Upper lobe of left lung (tissue), 6 donors: Measurements from ENCODE around the gene NAP1L4. TPM values are rescaled to one million over a fixed set of nuclear protein-coding genes. Genes with fewer than 3 reads are reported as not detected.

Source experiments
- ATAC-seq, 2 donors: fragments of 200-7000 bp; cut with Tn5 transposase; one replicate each; pipeline ENCODE4 v1.9.1; 2022; ENCODE audit warnings: mild to moderate bottlenecking in 2 of 2, moderate library complexity in 2 of 2; ENCODE audit not compliant: low FRiP score in 2 of 2
- DNase-seq, 2 donors: peaks; one replicate each; pipeline ENCODE4 v3.0.0-alpha.2; 2019 to 2020
- H3K27ac ChIP-seq, 4 donors: fragments of 200-600 bp; sonication (generic); one replicate each; pipeline ENCODE4 v1.5.1; 2016 to 2019
- H3K27me3 ChIP-seq, 4 donors: fragments of 200-600 bp; sonication (generic); one replicate each; pipeline ENCODE4 v1.5.1; 2017 to 2019
- H3K36me3 ChIP-seq, 4 donors: fragments of 200-600 bp; sonication (generic); one replicate each; pipeline ENCODE4 v1.5.1; 2016 to 2019
- H3K4me1 ChIP-seq, 4 donors: fragments of 200-600 bp; sonication (generic); one replicate each; pipeline ENCODE4 v1.5.1; 2018 to 2019
- H3K4me3 ChIP-seq, 4 donors: fragments of 200-600 bp; sonication (generic); one replicate each; pipeline ENCODE4 v1.5.1; 2017 to 2019; ENCODE audit warnings: mild to moderate bottlenecking in 2 of 4, moderate library complexity in 1 of 4
- H3K9me3 ChIP-seq, 4 donors: fragments of 200-600 bp; sonication (generic); one replicate each; pipeline ENCODE4 v1.5.1; 2018 to 2019
- EP300 ChIP-seq, 4 donors: sonication (generic); formaldehyde crosslinking; IDR thresholded peaks; one replicate each; pipeline ENCODE4 v1.5.1; 2017; ENCODE audit warnings: antibody characterized with exemption in 4 of 4, control low read depth in 2 of 4
- POLR2A ChIP-seq, 4 donors: fragments of 450-650 bp; IDR thresholded peaks; one replicate each; pipeline ENCODE4 v1.5.1; 2016 to 2017; ENCODE audit warnings: antibody characterized with exemption in 4 of 4, mild to moderate bottlenecking in 2 of 4
- POLR2AphosphoS5 ChIP-seq, 2 donors: sonication (generic); formaldehyde crosslinking; IDR thresholded peaks; one replicate each; pipeline ENCODE4 v1.5.1; 2017; ENCODE audit warnings: antibody characterized with exemption in 2 of 2
- WGBS, 2 donors: methylation state at CpG; one replicate each; pipeline ENCODE4 v1.1.5; 2017 to 2018; 5-methylcytosine and 5-hydroxymethylcytosine counted together
- total RNA-seq, 6 donors: library from RNA; depleted of rRNA in 4 of 6; stranded (reverse); fragments of >200 nt in 4 of 6; gene quantifications; one replicate each; pipeline versions ENCODE4 v1.1.0 to v1.2.1, GENCODE V29; 2016 to 2021
- TF ChIP-seq, protein P1 (sequence below), 6 experiments: fragments of 450-650 bp in 4 of 6; fragments of 200-600 bp in 2 of 6; sonication (generic) in 2 of 6; IDR thresholded peaks; one replicate each; pipeline ENCODE4 v1.5.1; 2016 to 2019; ENCODE audit warnings: antibody characterized with exemption in 6 of 6
- donor health status: DM: no; HTN: no; CAD: no; lungs with moderate emphysema.
- donor health status: DM: no; HTN: yes; CAD: no; lungs with severe emphysema.

NAP1L4 gene
- total RNA-seq, 6 donors from 2014 or later = 81.1 to 194 (median 103) TPM

DNA sequence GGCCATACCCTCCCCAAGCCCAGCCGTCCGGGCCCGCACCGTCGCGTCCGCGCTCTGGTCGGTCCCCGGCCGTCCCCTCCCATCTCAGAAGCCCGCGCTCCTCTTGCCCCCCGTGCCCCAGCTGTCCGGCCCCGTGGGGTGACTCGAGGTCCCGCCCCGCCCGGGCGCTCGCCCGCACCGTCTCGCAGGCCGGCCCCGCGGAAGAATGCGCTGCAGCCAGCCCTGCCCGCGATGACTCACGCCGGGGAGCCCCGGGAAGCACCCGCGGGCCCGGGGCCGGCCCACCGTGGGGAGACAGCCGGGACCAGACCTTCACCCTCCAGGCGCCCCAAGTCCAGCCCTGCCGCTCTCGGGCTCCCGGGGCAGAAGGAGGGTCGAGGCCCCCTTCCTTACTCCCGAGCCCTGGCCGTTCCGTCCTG is 62.6 kb downstream of the NAP1L4 start:
- H3K27ac ChIP-seq = peak overlapping the region; percentile 54 to 85 (median 75)
- WGBS, 2 donors = 7% methylated on average over 2 of the region's 48 CpGs; no CpG with 5 or more reads in 1 of the 2 donors
- peak overlapping the region; percentile 4 to 65 (median 62) for H3K4me3 ChIP-seq
- peaks cover 29 to 52% (median 35%) of the 10 kb centered on the region in 4 donors for H3K4me1 ChIP-seq
- ATAC-seq (peak; percentile 40 to 78), DNase-seq (peak; percentile 84 to 93)
- peaks cover 0 to 13% (median 0%) of the 10 kb centered on the region in 4 donors for H3K27me3 ChIP-seq
- TF ChIP-seq, protein P1, sequence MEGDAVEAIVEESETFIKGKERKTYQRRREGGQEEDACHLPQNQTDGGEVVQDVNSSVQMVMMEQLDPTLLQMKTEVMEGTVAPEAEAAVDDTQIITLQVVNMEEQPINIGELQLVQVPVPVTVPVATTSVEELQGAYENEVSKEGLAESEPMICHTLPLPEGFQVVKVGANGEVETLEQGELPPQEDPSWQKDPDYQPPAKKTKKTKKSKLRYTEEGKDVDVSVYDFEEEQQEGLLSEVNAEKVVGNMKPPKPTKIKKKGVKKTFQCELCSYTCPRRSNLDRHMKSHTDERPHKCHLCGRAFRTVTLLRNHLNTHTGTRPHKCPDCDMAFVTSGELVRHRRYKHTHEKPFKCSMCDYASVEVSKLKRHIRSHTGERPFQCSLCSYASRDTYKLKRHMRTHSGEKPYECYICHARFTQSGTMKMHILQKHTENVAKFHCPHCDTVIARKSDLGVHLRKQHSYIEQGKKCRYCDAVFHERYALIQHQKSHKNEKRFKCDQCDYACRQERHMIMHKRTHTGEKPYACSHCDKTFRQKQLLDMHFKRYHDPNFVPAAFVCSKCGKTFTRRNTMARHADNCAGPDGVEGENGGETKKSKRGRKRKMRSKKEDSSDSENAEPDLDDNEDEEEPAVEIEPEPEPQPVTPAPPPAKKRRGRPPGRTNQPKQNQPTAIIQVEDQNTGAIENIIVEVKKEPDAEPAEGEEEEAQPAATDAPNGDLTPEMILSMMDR (IDR thresholded peaks at IDR 0.05) = no peak
- TF ChIP-seq POLR2A (IDR thresholded peaks at IDR 0.05) (peak in 1 of 4 donors; percentile 28), POLR2AphosphoS5 (IDR thresholded peaks at IDR 0.05) (no peak), EP300 (IDR thresholded peaks at IDR 0.05) (no peak)
- H3K9me3 ChIP-seq = no peaks in the 10 kb centered on the region
- no peaks in the 10 kb centered on the region for H3K36me3 ChIP-seq

DNA sequence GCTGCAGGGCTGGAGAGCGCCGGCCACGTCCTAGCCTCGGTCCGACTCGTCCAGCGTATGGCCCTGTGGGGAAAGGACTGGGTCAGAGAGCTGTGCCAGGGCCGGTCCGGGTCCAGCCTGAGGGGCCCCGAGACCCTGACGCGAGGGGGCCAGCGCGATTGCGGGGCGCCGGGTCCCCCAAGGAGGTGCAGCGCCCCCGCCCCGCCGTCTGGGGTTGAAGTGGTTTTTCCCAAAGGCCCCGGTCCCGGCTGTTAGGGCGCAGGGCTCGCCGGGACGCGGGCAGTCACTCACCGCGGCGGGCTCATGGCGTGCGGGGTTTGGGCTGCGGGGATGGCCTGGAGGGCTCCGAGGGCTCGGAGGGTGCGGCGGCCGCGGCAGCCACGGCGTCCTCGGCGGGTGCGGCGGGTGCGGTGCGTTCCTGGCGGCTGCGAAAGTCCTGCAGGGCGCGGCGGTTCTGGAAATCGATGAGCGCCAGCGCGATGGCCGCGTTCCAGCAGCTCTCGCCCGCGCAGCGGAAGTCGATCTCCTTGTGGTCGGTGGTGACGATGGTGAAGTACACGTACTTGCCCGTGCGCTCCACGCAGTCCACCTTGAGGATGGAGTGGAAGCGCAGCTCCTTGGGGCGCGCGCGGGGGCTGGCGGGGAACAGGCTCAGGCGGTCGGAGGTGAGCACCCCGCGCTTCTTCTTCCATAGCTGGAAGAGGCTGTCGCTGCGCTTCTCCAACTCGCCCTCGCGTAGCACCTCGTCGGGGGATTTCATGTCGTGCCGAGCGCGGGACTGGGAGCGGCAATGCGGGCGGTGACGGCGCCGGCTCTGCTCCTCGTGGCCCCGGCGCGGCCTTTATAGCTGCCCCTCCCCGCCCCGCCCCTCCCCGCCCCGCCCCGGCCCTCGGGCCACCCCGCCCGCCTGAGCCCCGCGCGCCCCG is 63.3 kb downstream of the NAP1L4 start, which contains the start of gene PHLDA2:
Gene PHLDA2, minus strand, starts transcription at position 816 of the 926 bp plus-strand sequence. Its CDS starts 56 bp downstream, at position 760.
- ATAC-seq = peak in 1 of 2 donors; percentile 50
- H3K27me3 ChIP-seq = peaks cover 0 to 13% (median 0%) of the 10 kb centered on the region in 4 donors

GRCh38 chr11:2927851-2928604 is 64.1 kb downstream of the NAP1L4 start:
- TF ChIP-seq EP300 (IDR thresholded peaks at IDR 0.05) = no peak
- no peak for TF ChIP-seq POLR2A (IDR thresholded peaks at IDR 0.05)
- no peak for TF ChIP-seq POLR2AphosphoS5 (IDR thresholded peaks at IDR 0.05)
- TF ChIP-seq, protein P1 (IDR thresholded peaks at IDR 0.05) = no peak
- ATAC-seq = no peak
- Histone ChIP-seq H3K9me3 (no peaks in the 10 kb centered on the region), H3K4me1 (peaks cover 24 to 45% (median 30%) of the 10 kb centered on the region in 4 donors), H3K27me3 (peaks cover 0 to 13% (median 0%) of the 10 kb centered on the region in 4 donors), H3K4me3 (peak overlapping the region in 3 of 4 donors; percentile 62 to 65 (median 63)), H3K27ac (peak overlapping the region in 2 of 4 donors; percentile 61 to 85), H3K36me3 (no peaks in the 10 kb centered on the region)
- 26 to 32% methylated on average over 15 to 25 of the region's 25 CpGs for WGBS, 2 donors
- peak in 1 of 2 donors; percentile 80 for DNase-seq

More for the DNA sequence above, 63.3 kb downstream of the NAP1L4 start, which contains the start of gene PHLDA2:
- Histone ChIP-seq H3K9me3 (no peaks in the 10 kb centered on the region), H3K4me3 (peak within 1 kb of the TSS; percentile 55 to 65 (median 62)), H3K36me3 (no peaks in the 10 kb centered on the region), H3K4me1 (peaks cover 29 to 52% (median 35%) of the 10 kb centered on the region in 4 donors), H3K27ac (peak within 1 kb of the TSS; percentile 61 to 85 (median 75))
- DNase-seq = peak; percentile 63 to 93
- WGBS, 2 donors = 2% methylated on average over 38 to 43 of the region's 113 CpGs
- TF ChIP-seq, protein P1 (IDR thresholded peaks at IDR 0.05) = peak in 4 of 6 experiments; percentile 16 to 59 (median 43)
- no peak for TF ChIP-seq EP300 (IDR thresholded peaks at IDR 0.05)
- peak; percentile 44 to 78 for TF ChIP-seq POLR2AphosphoS5 (IDR thresholded peaks at IDR 0.05)
- peak in 3 of 4 donors; percentile 55 to 83 (median 67) for TF ChIP-seq POLR2A (IDR thresholded peaks at IDR 0.05)

- TF ChIP-seq EP300 (IDR thresholded peaks at IDR 0.05) (no peak), POLR2A (IDR thresholded peaks at IDR 0.05) (no peak), POLR2AphosphoS5 (IDR thresholded peaks at IDR 0.05) (no peak)
- Histone ChIP-seq H3K36me3 (no peaks in the 10 kb centered on the region), H3K9me3 (no peaks in the 10 kb centered on the region), H3K4me1 (peaks cover 22 to 37% (median 26%) of the 10 kb centered on the region in 4 donors), H3K4me3 (peak overlapping the region in 1 of 4 donors; percentile 63), H3K27ac (no peak overlapping the region), H3K27me3 (peaks cover 0 to 13% (median 0%) of the 10 kb centered on the region in 4 donors)
- WGBS, 2 donors = 89 to 95% methylated on average over 11 to 12 of the region's 12 CpGs
- peak in 1 of 2 donors; percentile 44 for DNase-seq
- ATAC-seq = no peak
Observed at GRCh38 chr11:2927121-2927800, 64.9 kb downstream of the NAP1L4 start.
